AG04450 (cell line): ENCODE results near the gene KLHL30. TPM values are rescaled to one million over a fixed set of nuclear protein-coding genes. Genes with fewer than 3 reads are reported as not detected.

ENCODE experiments used
- CTCF ChIA-PET: fragments of 300-600, 350-600 bp; formaldehyde crosslinking; extraction: SDS; loops from one replicate; lab custom pipeline; 2022; ENCODE audit warnings: antibody characterized with exemption, inconsistent platforms; lab: Charles Lee
- POLR2A ChIA-PET: fragments of 350-600 bp; formaldehyde crosslinking; extraction: SDS; loops from one replicate; lab custom pipeline; 2021; ENCODE audit warnings: antibody characterized with exemption, inconsistent platforms; lab: Yijun Ruan, JAX
- DNase-seq: peaks from one replicate; pipeline ENCODE4 v3.0.0-alpha.2; 2011; ENCODE audit warnings: low read depth, low spot score
- H3K27ac ChIP-seq: one replicate; pipeline ENCODE4 v1.5.1; 2012; ENCODE audit warnings: low read depth, low read length, control low read depth
- H3K27me3 ChIP-seq: one replicate; pipeline ENCODE4 v1.6.0; 2012; ENCODE audit warnings: low read length; ENCODE audit not compliant: control insufficient read depth, insufficient read depth
- H3K4me3 ChIP-seq: 2 replicates; pipeline ENCODE4 v1.5.1; 2011; ENCODE audit warnings: mild to moderate bottlenecking, low read depth, low read length, control low read depth
- H3K9me3 ChIP-seq: 2 replicates; pipeline ENCODE4 v1.5.1; 2012; ENCODE audit warnings: low read length; ENCODE audit not compliant: control insufficient read depth, insufficient read depth
- polyA plus RNA-seq: library from polyadenylated mRNA; depleted of rRNA; stranded (reverse); fragments of >200 nt; gene quantifications from 2 replicates; pipeline ENCODE4 v1.2.3, GENCODE V29; 2011
- TF ChIP-seq, protein P1 (sequence below): IDR thresholded peaks from 2 replicates; pipeline ENCODE4 v1.5.1; 2011; ENCODE audit warnings: low read depth, low read length, control low read depth, inconsistent platforms

Gene KLHL30
- polyA plus RNA-seq, 1 experiment, result not detected

DNA sequence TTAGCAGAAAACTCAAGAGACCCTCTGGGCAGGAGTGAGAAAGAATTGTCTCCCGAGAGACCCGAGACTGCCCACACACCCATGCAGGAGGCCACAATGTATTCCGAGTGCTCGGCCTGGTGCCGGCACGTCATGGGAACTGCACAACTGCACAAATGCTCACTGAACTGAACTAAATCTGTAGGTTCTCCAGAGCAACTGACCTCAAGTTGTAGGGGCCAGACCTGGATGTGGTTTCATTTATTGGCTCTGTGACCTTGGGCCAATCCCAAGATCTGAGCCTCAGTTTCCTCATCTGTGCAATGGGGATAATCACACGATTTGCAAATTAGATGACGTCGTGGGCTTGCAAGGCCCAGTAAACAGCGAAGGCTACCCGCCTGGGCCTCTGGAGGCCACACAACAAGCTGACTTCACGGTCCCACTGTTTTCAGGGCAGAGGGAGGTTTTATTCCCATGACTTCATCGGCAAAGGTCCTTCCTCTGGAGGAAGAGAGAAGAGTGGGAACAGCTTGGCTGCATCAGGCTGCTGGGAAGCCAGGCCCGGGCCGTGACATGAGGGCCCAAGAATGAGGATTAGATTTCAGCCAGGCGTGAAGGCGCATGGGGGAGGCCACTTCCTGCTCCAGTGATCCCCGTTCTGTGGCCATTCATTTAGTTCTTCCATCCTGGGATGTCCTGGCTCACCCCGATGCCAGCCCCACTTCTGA is 16.7 kb downstream of the KLHL30 start:
- H3K9me3 ChIP-seq, result peaks cover 17% of the 10 kb centered on the region
- peak overlapping the region; percentile 65 for H3K27ac ChIP-seq
- peak; percentile 83 for DNase-seq
- TF ChIP-seq, protein P1, sequence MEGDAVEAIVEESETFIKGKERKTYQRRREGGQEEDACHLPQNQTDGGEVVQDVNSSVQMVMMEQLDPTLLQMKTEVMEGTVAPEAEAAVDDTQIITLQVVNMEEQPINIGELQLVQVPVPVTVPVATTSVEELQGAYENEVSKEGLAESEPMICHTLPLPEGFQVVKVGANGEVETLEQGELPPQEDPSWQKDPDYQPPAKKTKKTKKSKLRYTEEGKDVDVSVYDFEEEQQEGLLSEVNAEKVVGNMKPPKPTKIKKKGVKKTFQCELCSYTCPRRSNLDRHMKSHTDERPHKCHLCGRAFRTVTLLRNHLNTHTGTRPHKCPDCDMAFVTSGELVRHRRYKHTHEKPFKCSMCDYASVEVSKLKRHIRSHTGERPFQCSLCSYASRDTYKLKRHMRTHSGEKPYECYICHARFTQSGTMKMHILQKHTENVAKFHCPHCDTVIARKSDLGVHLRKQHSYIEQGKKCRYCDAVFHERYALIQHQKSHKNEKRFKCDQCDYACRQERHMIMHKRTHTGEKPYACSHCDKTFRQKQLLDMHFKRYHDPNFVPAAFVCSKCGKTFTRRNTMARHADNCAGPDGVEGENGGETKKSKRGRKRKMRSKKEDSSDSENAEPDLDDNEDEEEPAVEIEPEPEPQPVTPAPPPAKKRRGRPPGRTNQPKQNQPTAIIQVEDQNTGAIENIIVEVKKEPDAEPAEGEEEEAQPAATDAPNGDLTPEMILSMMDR, result no peak
- H3K27me3 ChIP-seq, result no peaks in the 10 kb centered on the region
- POLR2A ChIA-PET, result interaction anchor here (0.6 to 0.9 kb wide), 2 partner anchors 9 to 14 kb away, joined by 3 to 4 read pairs; no protein-coding TSS in a partner anchor
- CTCF ChIA-PET, result no interaction called here
- H3K4me3 ChIP-seq, result no peak overlapping the region

DNA sequence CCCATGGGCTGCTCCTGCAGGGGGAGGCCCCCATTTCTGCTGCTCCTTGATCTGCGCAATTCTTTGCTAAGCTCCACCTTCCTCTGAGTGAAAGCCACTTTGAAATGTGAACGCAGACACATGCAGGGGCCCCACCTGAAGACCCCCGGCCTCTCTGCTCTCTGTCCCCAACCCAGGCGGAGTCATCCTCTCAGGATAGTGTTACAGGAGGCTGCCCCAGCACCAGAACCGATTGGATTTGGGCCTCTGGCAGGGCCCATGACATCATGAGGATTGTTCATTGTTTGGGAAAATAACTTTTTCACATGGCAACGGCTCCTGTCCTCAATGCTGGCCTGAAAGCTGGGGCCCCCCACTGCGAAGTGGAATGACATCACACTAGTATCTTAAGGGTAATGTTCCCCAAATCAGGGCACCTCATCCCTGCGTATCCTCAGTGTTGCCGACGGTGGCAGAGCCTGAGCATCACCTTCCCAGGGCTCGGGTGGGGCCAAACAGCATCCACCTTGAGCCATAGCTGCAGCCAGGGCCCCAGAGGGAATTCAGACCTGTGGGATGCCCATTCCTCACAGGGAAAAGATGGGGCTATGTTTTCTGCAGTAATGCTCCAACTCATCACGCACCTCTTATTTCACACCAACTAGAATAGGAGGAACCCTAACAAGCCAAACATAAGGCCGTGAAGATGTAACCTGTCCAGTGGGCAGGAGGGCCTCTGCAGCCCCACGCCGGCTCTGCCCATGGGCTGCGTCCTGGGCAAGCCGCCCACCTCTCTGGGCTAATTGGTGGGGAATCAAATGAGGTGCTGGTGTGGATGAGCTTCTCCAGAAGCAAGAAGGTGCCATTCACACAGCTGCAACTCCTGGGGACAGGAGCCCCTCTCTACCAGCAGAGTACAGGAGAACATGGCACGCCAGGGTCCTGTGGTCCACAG is 17.6 kb downstream of the KLHL30 start:
- no peaks in the 10 kb centered on the region for H3K27me3 ChIP-seq
- H3K4me3 ChIP-seq, result no peak overlapping the region
- TF ChIP-seq, protein P1, result no peak
- POLR2A ChIA-PET, result interaction anchor here (0.9 kb wide), 1 partner anchor 14 kb away, joined by 4 read pairs; no protein-coding TSS in a partner anchor
- peak overlapping the region; percentile 65 for H3K27ac ChIP-seq
- peaks cover 17% of the 10 kb centered on the region for H3K9me3 ChIP-seq
- DNase-seq, result no peak
- CTCF ChIA-PET, result no interaction called here

DNA sequence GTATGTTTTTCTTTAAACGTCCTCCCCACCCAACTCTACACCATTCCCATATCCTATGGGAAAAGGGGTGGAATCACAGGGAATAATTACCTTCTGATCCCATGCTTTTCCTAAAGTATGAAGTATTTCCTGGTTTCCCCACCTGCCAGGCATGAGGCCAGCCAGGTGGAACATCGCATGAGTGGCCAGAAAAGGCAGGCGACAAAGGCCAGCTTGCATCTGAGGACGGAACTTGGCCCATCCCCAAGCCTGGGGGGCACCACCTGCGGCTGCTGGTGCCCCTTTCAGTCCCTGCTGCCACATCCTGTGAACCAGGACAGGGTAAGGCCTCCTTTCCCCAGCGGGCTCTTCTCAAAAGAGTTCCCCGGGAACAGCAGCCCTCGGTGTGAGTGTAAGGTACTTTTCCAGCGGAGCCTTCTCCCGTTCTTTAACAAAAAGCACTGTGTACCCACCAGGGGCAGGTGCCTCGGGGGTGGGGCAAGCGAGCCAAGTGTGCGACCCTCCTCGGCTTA is 19.1 kb downstream of the KLHL30 start:
- DNase-seq, result no peak
- H3K27ac ChIP-seq, result no peak overlapping the region
- no peak overlapping the region for H3K4me3 ChIP-seq
- ChIA-PET CTCF (no interaction called here), POLR2A (no interaction called here)
- peaks cover 17% of the 10 kb centered on the region for H3K9me3 ChIP-seq
- no peaks in the 10 kb centered on the region for H3K27me3 ChIP-seq
- TF ChIP-seq, protein P1, result no peak

DNA sequence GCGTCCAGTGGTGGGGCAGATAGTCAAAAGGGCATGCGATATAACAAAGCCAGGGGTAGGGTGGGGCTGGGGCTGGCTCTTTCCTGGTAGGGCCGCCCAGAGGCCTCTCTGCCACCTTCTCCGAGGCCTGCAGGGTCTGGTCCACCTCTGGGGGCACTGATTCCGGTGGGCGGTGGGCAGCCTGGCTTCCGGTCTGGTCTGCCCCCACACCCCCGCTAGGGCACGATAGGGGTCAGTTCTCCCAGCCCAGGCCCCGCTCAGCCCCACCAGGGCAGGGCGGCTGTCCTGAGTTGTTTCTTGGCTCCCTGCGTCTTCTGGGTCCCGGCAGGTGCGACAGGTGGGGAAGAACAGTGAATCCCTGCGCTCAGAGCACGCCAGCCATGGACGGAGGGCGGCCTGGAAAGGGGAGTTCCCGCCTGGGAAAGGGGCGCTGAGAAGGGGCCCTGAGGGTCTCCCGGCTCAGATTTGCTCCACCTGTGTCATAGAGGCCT is 19.6 kb downstream of the KLHL30 start:
- no peak for DNase-seq
- Histone ChIP-seq H3K27ac (no peak overlapping the region), H3K4me3 (no peak overlapping the region), H3K9me3 (peaks cover 14% of the 10 kb centered on the region), H3K27me3 (no peaks in the 10 kb centered on the region)
- ChIA-PET POLR2A (no interaction called here), CTCF (no interaction called here)
- TF ChIP-seq, protein P1, result no peak
